ENCODE measurements around the gene UBXN1.
A peak's percentile ranks its signal among the peaks of the same experiment; 100 is the strongest.
"Not testable (repeated sequence)": the region's sequence is repeated elsewhere in the genome, so short reads cannot be mapped to it uniquely, and the experiment has no call there.

UBXN1 gene

DNA sequence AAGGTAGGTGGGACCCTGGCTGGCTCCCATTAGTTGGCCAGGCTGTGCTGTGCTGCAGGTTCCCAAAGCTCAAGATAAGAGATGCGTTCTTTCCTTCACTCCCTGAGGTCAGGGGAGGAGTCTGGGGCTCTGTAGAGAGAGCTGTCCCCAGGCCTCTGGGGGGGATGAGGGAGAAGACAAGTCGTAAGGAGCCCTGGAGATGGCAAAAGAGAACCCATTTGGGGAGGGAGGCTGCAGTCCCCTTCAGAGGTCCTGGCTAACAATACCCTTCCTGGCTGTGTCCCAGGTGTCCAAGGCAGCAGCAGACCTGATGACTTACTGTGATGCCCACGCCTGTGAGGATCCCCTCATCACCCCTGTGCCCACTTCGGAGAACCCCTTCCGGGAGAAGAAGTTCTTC lies 29.5 kb upstream of the UBXN1 start:
- DNase-seq (ENCODE audit: low spot score), result no peak

DNA sequence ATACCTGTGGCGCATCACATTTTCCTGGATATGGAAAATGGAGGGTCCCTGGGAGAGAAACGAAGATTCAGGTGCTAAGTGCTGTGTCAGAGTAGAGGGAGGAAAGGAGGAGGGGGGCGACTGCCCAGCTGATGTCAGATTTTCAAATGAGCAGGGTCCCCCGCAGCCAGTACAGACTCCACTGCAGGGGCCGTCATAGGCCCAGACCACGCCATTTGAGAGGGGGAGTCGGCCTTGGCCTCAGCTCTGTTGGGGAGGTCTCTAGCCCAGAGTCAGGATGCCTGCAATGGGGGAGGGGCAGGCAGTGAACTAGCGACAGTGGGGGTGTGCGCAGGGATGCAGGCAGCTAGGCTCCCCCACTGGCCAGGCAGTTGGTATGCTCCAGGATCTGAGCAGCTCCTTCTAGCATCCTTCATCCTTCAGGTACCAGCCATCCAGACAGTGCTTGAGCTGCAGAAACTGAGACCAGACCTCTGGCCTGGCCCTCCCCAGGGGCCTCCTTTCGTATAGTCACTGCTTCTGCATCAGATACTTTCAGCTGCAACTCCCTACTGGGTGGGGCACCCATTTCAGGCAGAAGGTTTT lies 28.5 kb upstream of the UBXN1 start, which contains the start of the genes BSCL2 and GNG3:
TSS of gene BSCL2 (minus strand) at position 148 of the 585 bp plus-strand sequence. CDS start 229 bp downstream, outside the sequence.
TSS of gene GNG3 (plus strand) at position 400 of the 585 bp plus-strand sequence. CDS start 620 bp downstream, outside the sequence.
- no peak for DNase-seq (ENCODE audit: low spot score)

DNA sequence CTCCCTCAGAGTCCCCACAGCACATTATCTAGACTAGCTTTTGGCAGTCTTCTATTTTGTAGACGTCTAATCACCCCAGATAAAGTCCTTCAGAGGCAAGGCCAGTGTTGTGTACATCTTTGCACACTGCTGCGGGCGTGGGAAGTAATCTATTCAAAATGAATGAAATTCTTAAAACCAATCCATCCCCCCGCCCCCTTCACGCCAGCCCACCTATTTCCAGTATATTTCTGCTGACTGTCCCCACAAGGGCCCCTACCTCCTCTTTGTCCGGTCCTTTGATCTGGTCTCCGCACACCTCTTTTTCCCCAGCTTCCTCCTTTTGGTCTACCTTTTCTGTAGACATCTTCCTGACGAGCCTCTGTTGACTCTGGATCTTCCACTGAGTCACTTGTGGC lies 28.0 kb upstream of the UBXN1 start:
- DNase-seq (ENCODE audit: low spot score), result no peak

DNA sequence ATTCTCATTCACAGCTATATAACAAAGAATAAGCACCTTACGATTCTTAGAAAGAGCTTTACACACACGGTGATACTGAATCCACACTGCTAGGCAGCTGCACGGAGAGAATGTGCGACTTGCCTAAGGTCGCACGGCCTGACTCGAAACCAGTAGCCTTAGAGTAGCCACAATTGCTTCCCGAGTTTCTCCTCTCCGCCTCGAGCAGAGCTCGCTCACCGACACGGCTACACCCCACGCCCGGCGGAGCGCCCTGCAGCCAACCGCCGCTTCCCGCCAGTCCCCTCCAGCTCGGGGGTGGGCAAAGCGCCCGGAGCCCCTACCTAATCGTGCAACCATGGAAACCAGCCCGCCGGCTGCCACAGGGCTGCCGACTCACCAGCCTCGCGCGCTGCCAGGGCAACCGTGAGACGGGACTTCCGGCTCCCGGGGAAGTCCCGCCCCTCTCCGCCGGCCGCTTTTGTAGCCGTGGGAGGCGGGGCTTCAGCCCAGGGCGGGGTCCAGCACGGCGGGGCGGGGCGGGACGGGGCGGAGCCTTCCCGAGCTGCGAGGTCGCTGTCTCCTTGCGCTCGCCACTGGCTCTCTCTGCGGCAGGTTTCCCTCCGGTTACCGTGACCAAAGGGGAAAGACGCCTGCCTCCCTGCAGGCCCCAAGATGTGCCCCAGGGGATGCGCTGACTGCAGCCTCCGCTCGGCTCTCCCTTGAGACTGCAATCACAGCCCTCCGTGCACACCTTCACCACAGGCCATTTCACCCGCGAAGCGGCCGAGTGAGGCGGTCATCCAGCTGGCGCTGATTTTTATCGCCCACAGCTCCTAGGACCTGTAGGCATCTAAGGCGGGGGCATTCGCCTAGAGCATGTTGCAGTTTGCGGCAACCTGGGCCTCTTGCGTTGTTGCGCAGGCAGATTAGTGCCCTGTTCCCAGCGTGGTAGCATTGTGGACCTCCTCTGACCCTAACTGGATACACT lies 27.3 kb upstream of the UBXN1 start:
- DNase-seq (ENCODE audit: low spot score), result peak; percentile 87

DNA sequence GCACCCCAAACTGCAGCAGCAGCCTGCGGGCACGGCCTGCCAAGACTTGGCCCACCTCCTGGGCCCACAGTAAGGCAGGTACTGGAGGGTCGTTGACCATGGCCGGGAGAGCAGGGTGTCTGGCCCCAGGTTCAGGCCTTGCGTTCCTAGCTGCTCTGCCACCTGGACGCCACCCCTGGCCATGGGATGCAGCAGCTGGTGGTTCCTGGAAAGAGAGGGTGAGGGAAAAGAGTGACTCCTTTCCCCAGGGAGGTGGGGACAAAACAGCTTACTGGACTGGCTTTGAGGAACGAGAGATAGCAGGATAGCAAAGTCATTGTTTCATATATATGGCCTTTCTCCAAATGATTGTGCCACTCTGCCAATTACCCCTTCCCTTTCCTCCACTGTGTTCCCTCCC lies 26.5 kb upstream of the UBXN1 start:
- no peak for DNase-seq (ENCODE audit: low spot score)

DNA sequence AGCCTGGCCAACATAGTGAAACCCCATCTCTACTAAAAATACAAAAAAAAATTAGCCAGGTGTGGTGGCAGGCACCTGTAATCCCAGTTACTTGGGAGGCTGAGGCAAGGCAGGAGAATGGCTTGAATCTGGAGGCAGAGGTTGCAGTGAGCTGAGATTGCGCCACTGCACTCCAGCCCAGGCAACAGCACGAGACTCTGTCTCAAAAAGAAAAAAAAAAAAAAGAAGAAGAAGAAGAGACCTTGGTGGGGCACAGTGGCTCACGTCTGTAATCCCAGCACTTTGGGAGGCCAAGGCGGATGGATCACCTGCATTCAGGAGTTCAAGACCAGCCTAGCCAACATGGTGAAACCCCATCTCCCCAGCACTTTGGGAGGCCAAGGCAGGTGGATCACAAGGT lies 25.0 kb upstream of the UBXN1 start:
- DNase-seq (ENCODE audit: low spot score), result not testable (repeated sequence)

DNA sequence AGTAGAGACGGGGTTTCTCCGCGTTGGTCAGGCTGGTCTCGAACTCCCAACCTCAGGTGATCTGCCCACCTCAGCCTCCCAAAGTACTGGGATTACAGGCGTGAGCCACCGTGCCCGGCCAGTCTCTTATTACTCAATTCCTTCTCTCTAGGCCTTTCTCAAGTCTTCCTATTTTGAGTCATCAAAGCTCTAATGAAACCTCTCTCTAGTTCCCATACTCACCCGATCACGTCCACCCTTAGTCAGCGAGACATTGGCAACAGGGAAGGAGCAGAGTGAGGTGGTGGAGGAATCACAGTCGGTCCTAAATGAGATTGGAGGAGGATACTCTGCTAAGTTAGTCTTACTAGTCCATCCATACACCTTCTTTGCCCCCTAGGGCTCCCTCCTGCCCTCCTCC lies 23.4 kb upstream of the UBXN1 start:
- no peak for DNase-seq (ENCODE audit: low spot score)

DNA sequence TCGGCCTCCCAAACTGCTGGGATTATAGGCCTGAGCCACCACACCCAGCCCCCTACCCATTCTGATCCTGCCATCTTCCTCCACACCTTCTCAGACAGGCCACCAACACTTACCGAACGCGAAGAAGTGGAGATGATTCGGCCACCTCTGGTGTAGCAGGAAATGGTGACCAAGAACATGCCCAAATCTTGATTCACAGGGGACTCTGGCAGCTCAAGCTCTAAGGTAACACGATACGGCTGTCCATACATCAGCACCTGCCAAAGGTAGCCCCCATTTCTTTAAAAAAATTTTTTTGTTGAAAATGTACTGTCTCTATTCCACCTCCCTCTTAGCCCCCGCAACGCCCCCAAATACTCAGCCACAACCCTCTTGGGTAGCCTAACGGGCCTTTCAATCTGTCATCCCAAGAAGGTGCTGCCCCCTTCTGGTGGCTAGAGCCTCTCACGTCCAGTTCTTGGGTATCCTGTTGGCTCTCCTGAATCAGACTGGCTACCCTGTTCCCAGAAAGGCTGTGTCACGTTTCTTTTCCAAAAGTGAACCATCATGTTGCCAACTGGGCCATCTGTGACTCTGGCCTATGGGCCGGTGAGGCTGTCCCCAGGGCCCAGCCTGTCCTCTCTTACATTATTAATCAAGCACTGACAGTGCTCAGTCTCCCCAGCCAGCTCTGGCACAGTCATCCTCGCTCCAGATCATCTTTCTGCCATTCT lies 15.7 kb upstream of the UBXN1 start:
- DNase-seq (ENCODE audit: low spot score), result peak; percentile 83

DNA sequence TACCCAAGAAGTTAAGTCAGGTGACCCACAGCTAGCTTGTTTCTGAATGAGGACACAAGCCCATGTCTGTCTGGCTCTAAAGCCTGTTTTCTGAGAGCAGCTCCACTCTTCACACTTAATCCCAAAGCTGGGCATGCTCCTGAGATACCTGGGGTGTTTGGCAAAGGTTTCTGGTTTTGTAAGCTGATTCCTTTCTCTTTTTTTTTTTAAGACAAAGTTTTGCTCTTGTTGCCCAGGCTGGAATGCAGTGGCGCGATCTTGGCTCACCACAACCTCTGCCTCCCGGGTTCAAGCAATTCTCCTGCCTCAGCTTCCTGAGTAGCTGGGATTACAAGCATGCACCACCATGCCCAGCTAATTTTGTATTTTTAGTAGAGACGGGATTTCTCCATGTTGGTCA lies 14.8 kb upstream of the UBXN1 start:
- DNase-seq (ENCODE audit: low spot score), result not testable (repeated sequence)

DNA sequence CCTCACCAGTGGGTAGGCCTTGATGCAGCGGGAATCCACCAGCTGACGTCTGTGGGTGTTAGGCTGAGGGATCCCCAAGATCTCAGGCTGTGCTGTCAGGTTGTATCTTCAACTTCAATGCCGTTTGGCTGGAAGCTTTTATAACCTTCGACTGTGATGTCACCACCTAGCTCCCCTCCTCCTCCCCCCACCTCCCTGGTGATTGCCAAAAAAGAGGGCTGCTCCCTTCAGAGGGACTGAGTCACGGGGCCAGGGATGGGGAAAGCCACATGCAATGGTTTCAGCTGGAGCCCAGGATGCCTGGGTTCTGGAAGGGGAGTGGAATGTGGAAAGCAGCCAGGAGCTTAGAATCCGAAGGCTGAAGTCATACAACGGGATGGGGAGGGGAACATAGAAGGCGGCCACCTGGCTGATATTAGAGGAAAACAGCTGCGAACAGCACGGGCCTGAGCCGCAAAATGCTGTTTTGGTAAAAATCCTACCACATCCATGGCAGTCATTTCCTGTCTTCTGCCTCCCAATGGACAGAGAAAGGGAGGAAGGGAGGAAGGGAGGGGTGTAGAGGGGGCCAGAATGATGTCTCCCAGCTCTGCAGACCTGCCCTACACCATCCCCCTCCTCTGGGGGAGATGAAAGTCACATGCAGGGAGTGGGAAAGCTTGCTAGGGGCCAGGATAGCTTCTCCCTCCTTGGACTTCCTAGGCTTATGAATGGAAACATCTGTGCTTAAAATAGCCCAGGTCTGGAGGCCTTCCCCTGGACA lies 10.7 kb upstream of the UBXN1 start, which contains the start of gene LRRN4CL:
TSS of gene LRRN4CL (minus strand) at position 110 of the 763 bp plus-strand sequence. CDS start 1,022 bp downstream, outside the sequence.
- DNase-seq (ENCODE audit: low spot score), result no peak

DNA sequence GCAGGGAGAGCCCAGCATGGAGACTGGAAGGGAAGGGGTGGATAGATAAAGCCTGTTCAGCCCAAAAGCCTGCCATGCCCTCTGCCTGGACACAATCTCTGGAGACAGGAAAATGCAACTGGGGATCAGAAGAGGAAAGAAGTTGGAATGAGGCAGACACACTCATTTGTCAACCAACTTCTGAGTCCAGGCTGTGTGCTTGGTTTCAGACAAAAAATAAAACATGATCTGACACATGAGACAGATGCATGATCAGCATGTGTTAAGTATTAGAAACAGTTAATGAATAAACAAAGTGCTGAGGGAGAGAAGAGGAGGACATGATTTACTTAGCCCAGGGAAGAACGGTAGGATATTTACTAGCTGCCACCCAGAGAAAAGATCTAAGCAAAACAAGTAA lies 9.6 kb upstream of the UBXN1 start:
- no peak for DNase-seq (ENCODE audit: low spot score)

DNA sequence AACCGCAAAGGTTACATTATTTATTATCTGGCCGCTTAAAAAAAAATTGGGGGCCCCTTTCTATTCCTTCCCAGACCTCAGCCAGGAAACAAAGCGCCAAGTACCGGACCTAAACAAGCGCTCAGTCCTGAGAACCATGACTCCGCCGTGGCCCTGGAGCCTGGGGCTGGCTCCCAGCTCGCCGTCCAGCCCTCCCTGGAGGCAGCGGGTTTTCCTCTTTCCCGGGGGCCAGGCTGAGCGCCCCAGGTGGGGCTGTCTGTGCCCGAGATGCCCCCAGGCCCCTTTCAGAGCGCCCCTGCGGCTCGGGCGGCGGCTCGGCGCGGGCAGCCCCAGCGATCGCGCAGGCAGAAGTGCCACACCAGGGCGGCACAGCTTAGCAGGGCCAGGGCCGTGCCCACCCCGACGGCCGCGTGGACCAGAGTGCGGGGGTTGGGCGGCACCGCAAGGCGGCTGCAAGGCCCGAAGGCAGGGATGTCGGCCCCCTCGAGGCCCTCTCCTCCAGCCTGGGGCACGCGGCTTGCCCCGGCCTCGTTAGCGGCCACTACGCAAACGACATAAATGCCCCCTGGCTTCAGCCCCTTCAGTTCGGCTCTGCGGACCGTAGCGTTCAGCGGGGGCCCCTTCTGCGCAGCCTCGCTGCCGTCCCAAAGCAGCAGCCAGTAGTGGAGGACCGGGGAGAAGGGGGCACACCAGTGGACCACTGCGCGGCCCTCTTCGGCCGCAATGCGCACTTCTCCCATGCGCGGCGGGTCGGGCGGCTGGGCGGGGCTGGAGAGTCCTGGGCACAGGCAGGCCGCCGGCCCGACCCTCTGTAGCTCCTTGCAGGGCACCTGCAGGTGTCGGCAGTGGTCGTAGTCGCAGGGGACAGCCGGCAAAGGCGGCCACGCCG lies 8.9 kb upstream of the UBXN1 start:
- DNase-seq (ENCODE audit: low spot score), result no peak

DNA sequence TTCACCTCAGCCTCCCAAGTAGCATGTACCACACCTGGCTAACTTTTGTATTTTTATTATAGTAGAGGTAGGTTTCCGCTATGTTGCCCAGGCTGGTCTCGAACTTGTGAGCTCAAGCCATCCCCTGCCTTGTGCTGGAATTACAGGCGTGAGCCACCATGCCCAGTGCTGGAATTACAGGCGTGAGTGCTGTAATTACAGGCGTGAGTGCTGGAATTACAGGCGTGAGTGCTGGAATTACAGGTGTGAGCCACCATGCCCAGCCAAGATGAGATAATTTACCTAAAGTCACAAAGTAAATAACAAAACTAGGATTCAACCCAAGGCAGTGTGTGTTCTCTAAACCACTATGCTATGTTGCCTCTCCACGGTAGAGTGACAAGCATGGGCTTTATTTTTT lies 3.6 kb upstream of the UBXN1 start:
- DNase-seq (ENCODE audit: low spot score), result no peak

DNA sequence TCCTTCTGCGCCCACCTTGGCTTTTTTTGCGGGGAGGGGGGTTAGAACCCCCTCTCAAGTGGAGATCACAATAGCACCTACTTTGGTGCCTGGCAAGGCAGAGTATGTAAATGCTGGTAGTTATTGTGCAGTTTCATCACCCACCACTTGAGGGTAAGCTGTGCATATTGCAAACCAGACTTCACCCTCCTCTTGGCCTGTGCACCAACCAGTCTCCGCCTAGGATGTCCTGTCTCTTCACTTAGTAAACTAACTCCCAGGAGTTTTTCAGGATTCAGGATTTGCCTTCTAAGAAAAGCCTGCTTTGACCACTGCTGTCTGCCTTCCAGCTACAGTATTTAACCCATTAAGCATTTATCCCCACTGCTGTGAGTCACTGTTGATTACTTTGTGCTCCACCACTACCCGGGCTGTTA lies 2.0 kb upstream of the UBXN1 start:
- DNase-seq (ENCODE audit: low spot score), result peak; percentile 89

DNA sequence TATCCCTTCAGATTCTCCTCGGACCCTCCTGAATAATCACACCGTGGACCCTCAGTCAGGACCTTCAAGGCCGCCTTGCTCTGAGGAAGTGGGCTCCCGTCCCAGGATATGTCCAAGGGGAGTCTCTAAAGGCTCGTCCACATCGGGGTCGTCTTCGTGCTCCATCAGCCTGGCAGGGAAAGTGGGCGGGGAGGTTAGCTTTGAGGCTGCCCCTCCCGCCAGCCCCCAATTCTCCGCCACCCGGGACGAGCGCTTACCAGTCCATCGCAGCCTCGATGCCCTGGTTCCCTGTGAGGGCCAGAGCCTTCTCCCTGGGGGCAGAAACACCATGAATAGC lies 472 bp downstream of the UBXN1 start:
- DNase-seq (ENCODE audit: low spot score), result no peak

DNA sequence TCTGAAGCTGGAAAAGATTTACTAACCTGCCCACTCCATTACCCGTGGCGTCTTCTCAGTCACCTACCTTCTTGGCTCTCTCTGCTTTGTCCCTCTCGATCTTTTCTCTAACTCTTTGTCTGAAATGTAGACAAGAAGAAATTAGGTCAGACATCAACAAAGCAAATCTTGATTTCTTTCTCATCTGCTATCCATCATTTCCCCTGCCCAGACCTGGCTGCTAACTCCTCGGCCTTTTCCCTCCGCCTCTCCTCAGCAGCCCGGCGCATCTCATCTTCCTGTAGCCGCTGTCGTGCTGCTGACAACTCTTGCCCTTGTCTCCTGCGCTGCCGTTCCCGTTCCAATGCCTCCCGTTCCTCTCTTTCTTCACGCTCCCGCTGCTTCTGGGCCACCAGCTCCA lies 1.2 kb downstream of the UBXN1 start:
- no peak for DNase-seq (ENCODE audit: low spot score)

DNA sequence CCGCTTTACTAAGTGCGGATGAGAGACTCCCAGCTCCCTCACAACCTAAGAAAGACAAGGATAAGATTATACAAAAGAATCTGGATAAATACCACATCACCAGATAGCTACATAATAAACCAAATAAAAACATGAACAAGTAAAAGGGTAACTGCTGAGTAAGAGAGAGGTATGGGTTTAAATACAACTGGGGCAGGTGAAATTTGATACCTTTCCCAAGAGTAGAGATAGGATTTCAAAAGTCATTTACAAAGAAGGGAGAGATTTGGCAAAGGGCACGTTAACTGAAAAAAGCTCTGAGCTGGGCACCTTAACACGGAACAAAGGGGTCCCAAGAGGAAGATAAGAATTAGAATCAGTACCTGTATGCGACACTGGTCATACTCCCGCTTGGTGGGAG lies 1.7 kb downstream of the UBXN1 start:
- DNase-seq (ENCODE audit: low spot score), result no peak

DNA sequence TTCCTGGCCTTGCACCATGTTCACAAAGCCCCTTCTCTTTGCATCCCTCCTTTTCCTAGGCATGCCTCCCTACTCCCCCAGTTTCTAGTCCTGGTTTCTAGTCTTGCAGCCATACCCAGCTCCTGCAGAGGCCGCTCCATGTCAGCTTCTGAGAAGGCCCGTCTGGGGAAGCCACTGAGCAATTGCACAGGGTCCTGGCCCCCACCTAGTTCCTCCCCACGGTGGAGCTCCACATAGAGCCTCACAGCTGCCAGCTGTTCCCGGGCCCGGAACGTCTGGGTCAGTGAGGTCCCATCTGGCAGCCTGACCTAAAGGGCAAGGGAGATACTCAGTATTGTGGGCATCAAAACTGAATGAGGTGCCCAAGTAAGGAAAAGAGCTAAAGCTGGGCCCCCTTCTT lies 2.2 kb downstream of the UBXN1 start:
- no peak for DNase-seq (ENCODE audit: low spot score)

DNA sequence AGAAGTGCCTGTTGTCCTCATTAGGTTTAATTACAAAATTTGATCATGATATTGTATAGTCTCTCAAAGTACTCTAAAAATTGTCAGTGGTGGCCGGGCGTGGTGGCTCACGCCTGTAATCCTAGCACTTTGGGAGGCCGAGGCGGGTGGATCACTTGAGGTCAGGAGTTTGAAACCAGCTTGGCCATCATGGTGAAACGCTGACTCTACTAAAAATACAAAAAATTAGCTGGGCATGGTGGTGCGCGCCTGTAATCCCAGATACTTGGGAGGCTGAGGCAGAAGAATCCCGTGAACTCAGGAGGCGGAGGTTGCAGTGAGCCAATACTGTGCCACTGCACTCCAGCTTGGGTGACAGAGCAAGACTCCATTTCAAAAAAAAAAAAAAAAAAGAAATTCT lies 3.5 kb downstream of the UBXN1 start:
- not testable (repeated sequence) for DNase-seq (ENCODE audit: low spot score)

DNA sequence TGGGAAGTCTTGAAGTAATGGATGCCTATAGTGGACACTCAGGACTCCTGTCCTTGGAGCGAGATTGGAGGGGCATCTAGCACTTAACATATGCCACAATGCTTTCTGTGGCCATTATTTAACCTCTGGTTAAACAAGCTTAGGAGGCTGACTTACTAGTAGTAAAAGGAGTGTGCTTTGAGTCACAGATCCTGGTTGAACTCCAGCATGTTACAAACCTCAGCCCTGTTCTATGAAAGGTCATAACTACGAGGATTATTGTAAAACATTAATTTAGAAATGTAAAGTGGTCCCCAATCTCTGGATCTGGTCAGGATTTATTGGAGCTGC lies 5.7 kb downstream of the UBXN1 start:
- no peak for DNase-seq (ENCODE audit: low spot score)

Measured in HuH-7 (cell line).